H4 (cell line): ENCODE results near the gene CACNG5. TPM values are rescaled to one million over a fixed set of nuclear protein-coding genes. Genes with fewer than 3 reads are reported as not detected.
A peak's percentile ranks its signal among the peaks of the same experiment; 100 is the strongest.

Experiments
- DNase-seq: peaks from one replicate; pipeline ENCODE4 v3.0.0-alpha.2; 2015; ENCODE audit warnings: low spot score
- total RNA-seq: library from RNA; depleted of rRNA; stranded (reverse); fragments of >200 nt; shearing (Covaris generic); gene quantifications from 2 replicates; pipeline ENCODE4 v1.2.3, GENCODE V29; 2014

CACNG5 gene
- total RNA-seq, 1 experiment from 2014 or later, result not detected

GRCh38 chr17:66826856-66827255, 8.1 kb upstream of the CACNG5 start:
- no peak for DNase-seq

GRCh38 chr17:66829386-66829864, 5.5 kb upstream of the CACNG5 start:
- peak; percentile 34 for DNase-seq

GRCh38 chr17:66829883-66830282, 5.0 kb upstream of the CACNG5 start:
- no peak for DNase-seq

GRCh38 chr17:66830451-66830850, 4.5 kb upstream of the CACNG5 start:
- no peak for DNase-seq

- no peak for DNase-seq
Measured at GRCh38 chr17:66831383-66832210, 3.3 kb upstream of the CACNG5 start.

GRCh38 chr17:66833201-66833600, 1.7 kb upstream of the CACNG5 start:
- no peak for DNase-seq

- DNase-seq, result no peak
Measured at GRCh38 chr17:66834426-66834918, 445 bp upstream of the CACNG5 start.

GRCh38 chr17:66835476-66835875, 559 bp downstream of the CACNG5 start:
- DNase-seq, result no peak

GRCh38 chr17:66836063-66837005, 1.4 kb downstream of the CACNG5 start:
- DNase-seq, result no peak

- DNase-seq, result no peak
Measured at GRCh38 chr17:66837226-66837625, 2.3 kb downstream of the CACNG5 start.

- DNase-seq, result no peak
Measured at GRCh38 chr17:66837885-66838665, 3.2 kb downstream of the CACNG5 start.

- no peak for DNase-seq
Measured at GRCh38 chr17:66839616-66840015, 4.7 kb downstream of the CACNG5 start.

GRCh38 chr17:66840061-66840460, 5.1 kb downstream of the CACNG5 start:
- DNase-seq, result no peak

GRCh38 chr17:66841328-66841727, 6.4 kb downstream of the CACNG5 start:
- no peak for DNase-seq

GRCh38 chr17:66841744-66842143, 6.8 kb downstream of the CACNG5 start:
- no peak for DNase-seq

- no peak for DNase-seq
Measured at GRCh38 chr17:66842505-66842904, 7.6 kb downstream of the CACNG5 start.

- no peak for DNase-seq
Measured at GRCh38 chr17:66842959-66843358, 8.0 kb downstream of the CACNG5 start.

- DNase-seq, result no peak
Measured at GRCh38 chr17:66843627-66844026, 8.7 kb downstream of the CACNG5 start.

GRCh38 chr17:66847704-66848103, 12.8 kb downstream of the CACNG5 start:
- DNase-seq, result no peak

- no peak for DNase-seq
Measured at GRCh38 chr17:66848496-66848895, 13.6 kb downstream of the CACNG5 start.

GRCh38 chr17:66849032-66849655, 14.2 kb downstream of the CACNG5 start:
- DNase-seq, result no peak
